ENCODE data around the gene CTRB2. TPM values are rescaled to one million over a fixed set of nuclear protein-coding genes. Genes with fewer than 3 reads are reported as not detected.
"Not testable (repeated sequence)": the region's sequence is repeated elsewhere in the genome, so short reads cannot be mapped to it uniquely, and the experiment has no call there.

CTRB2 gene
- total RNA-seq, 1 donor from 2014 or later: not detected

DNA sequence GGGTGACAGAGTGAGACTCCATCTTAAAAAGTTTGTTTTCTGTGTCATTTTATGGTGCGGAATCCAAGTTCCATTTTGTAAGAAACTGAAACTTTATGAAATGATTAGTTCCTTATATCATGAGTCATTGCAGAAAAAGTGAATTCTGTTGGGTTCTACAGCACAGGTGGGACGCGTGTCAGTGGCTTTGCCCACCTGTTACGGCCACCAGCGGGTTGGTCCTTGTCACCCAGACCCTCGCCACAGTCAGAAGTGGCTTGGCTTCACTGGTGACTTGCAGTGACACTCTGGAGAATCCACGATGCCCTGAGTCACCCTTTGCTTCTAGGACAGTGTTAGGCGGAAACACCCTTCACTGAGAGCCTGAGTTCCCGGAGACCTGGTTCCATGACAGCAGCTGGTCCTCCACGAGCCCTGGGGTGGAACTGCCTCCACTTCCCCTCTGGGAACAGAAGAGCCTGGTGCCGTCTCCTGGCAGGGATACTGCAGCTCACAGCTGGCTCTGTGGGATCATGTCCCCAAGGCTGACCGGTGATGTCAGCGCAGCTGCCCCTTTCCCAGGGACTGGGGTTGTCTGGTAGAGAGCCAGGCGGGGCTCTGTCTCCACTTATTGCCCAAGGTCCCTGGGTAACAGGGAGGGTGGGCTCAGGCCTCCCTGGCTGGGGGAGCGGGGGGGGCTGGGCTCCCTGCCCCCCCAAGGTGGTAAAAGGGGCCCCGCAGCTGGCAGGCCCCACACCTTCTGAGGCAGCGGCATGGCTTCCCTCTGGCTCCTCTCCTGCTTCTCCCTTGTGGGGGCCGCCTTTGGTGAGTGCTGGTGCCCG, 11.5 kb upstream of the CTRB2 start, which contains the start of gene CTRB1:
Gene CTRB1 (plus strand): TSS at position 733 of the 821 bp plus-strand sequence. CDS start 20 bp downstream, at position 753.
- no peak for DNase-seq (ENCODE audit: low read depth)
- TF ChIP-seq CTCF (conservative IDR thresholded peaks at IDR 0.05; ENCODE audit: low read depth, low read length): no peak
- H3K4me3 ChIP-seq (ENCODE audit: low read depth, low read length): no peak within 1 kb of the TSS

- no peak for DNase-seq (ENCODE audit: low read depth)
- TF ChIP-seq CTCF (conservative IDR thresholded peaks at IDR 0.05; ENCODE audit: low read depth, low read length): no peak
- no peak overlapping the region for H3K4me3 ChIP-seq (ENCODE audit: low read depth, low read length)
These were observed 10.5 kb upstream of the CTRB2 start for GRCh38 chr16:75217389-75217851.

- H3K4me3 ChIP-seq (ENCODE audit: low read depth, low read length): no peak overlapping the region
- DNase-seq (ENCODE audit: low read depth): no peak
- no peak for TF ChIP-seq CTCF (conservative IDR thresholded peaks at IDR 0.05; ENCODE audit: low read depth, low read length)
These were observed 9.6 kb upstream of the CTRB2 start for GRCh38 chr16:75216576-75216975.

DNA sequence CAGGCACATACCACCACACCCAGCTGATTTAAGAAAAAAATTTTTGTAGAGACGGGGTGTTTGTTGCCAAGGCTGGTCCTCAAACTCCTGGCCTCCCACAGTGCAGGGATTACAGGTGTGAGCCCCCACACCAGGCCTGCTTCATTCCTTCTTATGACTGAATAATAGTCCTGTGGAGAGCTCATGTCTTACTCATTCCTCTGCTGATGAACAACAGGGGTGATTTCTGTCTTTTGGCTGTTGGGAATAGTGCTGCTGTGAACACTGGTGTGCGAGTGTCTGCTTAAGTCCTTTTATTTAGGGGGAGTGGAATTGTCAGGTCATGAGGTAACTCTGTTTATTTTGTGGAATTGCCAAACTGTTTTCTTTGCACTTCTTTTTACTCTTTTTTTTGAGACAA, 9.2 kb upstream of the CTRB2 start:
- no peak overlapping the region for H3K4me3 ChIP-seq (ENCODE audit: low read depth, low read length)
- no peak for TF ChIP-seq CTCF (conservative IDR thresholded peaks at IDR 0.05; ENCODE audit: low read depth, low read length)
- no peak for DNase-seq (ENCODE audit: low read depth)

- H3K4me3 ChIP-seq (ENCODE audit: low read depth, low read length); DNase-seq (ENCODE audit: low read depth): not testable (repeated sequence)
These were observed 4.3 kb upstream of the CTRB2 start for GRCh38 chr16:75211286-75211685.

DNA sequence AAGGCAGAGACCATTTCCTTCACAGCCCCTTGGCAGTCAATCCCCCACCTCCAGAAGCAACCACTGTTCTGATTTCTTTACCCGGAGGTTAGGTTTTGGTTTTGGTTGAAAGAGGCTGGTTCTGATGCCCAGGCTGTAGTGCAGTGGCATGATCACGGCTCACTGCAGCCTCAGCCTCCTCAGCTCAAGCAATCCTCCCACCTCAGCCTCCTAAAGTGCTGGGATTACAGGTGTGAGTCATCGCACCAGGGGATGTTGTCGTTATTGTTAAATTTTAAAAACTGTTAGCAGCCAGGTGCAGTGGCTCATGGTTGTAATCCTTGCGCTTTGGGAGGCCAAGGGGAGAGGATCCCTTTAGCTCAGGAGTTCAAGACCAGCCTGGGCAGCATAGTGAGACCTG, 3.0 kb upstream of the CTRB2 start:
- no peak overlapping the region for H3K4me3 ChIP-seq (ENCODE audit: low read depth, low read length)
- DNase-seq (ENCODE audit: low read depth): no peak
- TF ChIP-seq CTCF (conservative IDR thresholded peaks at IDR 0.05; ENCODE audit: low read depth, low read length): no peak

- H3K4me3 ChIP-seq (ENCODE audit: low read depth, low read length); DNase-seq (ENCODE audit: low read depth): not testable (repeated sequence)
These were observed 2.6 kb upstream of the CTRB2 start for GRCh38 chr16:75209514-75209913.

DNA sequence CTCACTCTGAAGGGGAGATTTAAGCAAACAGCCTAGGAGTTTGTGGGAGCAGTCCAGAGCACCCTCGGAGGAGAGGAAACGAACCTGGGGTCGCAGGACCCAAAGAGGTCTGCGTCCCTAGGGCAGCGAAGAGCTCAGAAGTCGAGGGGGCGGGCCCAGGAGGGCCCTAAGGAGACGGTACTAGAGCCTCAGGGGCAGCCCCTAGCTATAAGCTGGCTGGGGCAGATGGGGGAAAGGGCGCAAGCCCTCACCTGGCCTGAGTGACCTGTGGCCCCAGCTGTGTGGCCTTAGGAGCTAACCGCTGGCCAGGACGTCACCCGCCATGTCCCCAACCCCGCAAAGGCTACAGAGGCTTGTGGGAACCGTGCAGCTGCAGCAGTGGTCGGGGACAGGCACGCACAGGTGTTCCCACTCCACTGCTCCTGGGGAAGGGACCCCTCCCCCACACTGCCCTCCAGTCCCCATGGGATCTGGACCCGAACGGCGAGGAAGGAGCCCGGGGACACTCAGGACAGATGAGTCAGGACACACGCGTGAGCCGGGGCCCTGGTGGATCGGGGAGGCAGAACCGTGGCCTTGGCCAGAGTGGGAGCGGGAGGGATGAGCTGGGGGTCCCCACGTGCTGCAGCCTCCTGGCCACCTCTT, 2.0 kb upstream of the CTRB2 start:
- H3K4me3 ChIP-seq (ENCODE audit: low read depth, low read length): no peak overlapping the region
- DNase-seq (ENCODE audit: low read depth): no peak
- TF ChIP-seq CTCF (conservative IDR thresholded peaks at IDR 0.05; ENCODE audit: low read depth, low read length): no peak

All from epithelial cell of proximal tubule (primary cell).